Activated CD8-positive, alpha-beta memory T cell treated with anti-CD3 and anti-CD28 coated beads for 1 hour (primary cell): ENCODE measurements around the gene GZMM.
A peak's percentile ranks its signal among the peaks of the same experiment; 100 is the strongest.
"Not testable (repeated sequence)": the region's sequence is repeated elsewhere in the genome, so short reads cannot be mapped to it uniquely, and the experiment has no call there.

Source experiments
- DNase-seq, 2 donors: peaks; one replicate each; pipeline ENCODE4 v3.0.0-alpha.2; 2020; ENCODE audit warnings: low read depth in 1 of 2; ENCODE audit errors: extremely low read depth in 1 of 2

The GZMM gene

DNA sequence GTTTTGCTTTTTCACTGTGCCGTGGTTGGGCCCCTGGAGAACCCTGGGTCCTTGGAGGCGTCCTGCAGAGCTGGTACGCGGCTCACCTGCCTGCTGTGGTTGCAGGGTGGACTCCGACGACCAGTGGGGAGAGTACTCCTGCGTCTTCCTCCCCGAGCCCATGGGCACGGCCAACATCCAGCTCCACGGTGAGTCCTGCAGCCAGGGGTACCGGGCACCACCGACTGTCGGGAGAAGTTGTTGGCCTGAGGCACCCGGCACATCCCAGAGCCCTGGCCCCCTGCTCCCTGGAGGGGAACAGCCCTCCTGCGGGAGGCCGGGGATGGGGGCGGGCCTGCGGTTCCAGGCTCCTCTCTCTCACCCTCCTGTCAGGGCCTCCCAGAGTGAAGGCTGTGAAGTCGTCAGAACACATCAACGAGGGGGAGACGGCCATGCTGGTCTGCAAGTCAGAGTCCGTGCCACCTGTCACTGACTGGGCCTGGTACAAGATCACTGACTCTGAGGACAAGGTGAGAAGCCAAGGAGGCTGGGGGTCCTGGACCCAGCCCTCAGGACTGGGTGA, 36.5 kb downstream of the GZMM start:
- no peak for DNase-seq

DNA sequence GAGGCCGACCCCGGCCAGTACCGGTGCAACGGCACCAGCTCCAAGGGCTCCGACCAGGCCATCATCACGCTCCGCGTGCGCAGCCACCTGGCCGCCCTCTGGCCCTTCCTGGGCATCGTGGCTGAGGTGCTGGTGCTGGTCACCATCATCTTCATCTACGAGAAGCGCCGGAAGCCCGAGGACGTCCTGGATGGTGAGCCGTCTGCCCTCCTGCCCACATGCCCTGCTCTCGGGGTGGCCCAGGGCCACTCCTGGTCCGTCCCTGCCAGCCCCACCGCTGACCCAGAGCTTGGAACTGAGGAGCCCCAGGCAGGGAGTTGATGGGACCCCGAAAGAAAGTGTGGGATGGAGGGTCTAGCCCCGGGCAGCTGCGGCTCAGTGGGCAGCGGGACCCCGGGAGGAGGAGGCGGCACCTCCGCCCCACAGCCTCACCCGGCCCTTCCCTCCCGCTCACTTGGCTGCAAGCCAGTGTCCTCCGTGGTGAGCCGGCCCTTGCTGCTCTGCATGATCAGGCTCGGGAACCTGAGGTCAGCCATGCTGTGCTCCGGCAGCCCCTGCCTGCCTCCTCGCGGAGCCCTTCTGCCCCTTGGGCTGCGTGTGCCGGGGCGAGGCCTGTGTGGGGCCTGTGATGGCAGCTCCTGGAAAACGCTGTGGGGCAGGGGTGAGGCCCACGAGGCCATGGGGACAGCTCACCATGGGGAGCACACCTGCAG, 37.7 kb downstream of the GZMM start:
- DNase-seq: no peak

DNA sequence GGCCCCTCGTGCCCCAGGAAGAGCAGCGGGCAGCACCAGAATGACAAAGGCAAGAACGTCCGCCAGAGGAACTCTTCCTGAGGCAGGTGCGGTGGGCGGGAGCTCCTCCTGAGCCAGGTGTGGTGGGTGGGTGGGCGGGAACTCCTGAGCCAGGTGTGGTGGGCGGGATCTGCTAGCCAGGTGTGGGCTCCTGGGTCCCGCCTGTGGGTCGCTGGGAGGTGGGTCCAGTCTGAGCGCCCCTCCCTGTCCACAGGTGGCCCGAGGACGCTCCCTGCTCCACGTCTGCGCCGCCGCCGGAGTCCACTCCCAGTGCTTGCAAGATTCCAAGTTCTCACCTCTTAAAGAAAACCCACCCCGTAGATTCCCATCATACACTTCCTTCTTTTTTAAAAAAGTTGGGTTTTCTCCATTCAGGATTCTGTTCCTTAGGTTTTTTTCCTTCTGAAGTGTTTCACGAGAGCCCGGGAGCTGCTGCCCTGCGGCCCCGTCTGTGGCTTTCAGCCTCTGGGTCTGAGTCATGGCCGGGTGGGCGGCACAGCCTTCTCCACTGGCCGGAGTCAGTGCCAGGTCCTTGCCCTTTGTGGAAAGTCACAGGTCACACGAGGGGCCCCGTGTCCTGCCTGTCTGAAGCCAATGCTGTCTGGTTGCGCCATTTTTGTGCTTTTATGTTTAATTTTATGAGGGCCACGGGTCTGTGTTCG, 38.8 kb downstream of the GZMM start:
- DNase-seq: no peak

DNA sequence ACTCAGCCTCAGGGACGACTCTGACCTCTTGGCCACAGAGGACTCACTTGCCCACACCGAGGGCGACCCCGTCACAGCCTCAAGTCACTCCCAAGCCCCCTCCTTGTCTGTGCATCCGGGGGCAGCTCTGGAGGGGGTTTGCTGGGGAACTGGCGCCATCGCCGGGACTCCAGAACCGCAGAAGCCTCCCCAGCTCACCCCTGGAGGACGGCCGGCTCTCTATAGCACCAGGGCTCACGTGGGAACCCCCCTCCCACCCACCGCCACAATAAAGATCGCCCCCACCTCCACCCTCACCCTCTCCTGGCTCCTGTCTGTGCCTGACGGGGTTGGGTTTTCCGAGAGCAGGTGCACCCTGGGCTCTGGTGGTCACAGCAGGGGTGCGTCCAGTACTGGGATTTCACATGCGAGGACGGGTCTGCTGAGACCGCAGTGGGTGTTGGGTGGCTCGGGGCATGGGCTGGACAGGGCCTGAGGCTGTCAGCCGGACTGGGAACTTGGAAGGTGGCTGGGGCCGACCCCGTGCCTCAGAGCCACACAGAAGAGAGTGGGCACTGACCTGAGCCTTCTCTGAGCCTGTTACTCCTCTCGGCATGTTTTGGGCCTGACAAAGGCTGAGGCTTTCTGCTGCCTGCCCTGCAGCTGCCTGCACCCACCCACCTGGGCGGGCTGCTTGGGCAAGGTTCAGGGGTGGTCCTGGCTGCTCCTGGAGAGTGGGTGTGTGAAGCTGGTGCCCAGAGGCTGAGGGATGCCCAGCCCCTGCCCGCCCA, 39.5 kb downstream of the GZMM start:
- DNase-seq: no peak

DNA sequence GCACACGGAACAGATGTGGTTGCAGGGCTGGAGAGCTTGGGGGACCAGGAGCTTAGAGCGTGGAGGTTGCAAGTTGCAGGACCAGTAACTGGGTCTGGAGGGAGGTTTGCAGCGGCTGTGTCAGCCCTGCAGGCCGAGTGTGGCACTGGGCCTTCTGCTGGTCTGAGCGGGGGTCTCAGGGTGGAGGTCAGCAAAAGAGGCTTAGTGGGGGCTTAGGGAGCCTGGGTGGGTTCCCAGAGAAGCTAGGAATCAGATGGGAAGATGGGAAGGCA, 40.1 kb downstream of the GZMM start:
- no peak for DNase-seq

DNA sequence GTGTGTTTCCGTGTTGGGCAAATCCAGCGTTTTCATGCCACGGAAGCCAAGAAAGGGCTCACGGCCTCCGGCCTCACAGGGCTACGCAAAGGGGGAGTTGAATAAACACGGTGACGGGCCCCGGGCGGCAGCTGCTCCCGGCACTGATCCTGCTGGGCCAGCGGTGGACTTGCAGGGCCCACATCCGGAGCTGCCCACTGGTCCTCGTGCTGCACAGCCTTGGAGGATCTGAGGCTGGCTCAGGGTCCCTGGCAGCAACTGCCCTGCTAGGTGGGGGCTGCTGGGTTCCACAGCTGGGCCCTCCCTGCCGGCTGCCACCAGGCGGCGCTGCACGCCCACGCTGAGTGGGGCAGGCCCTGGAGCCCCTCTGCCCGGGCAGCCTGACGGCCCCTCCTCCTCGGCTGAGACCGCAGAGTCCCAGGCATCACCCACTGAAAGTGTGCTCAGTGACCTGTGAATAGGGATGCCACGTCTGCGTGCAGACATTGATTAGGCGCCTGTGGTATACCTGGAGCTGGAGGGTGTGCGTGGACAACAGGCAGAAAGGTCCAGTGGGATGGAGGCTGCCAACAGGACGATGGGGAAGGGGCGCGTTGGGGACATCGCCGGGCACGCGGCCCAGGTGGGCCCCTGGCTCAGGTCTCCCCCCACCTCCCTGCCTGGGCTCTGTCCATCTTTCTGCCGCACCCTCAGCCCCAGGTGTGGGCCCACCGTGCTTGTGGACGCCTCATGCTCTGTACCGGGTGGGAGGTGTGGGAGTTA, 40.6 kb downstream of the GZMM start:
- DNase-seq: peak; percentile 12 to 57

DNA sequence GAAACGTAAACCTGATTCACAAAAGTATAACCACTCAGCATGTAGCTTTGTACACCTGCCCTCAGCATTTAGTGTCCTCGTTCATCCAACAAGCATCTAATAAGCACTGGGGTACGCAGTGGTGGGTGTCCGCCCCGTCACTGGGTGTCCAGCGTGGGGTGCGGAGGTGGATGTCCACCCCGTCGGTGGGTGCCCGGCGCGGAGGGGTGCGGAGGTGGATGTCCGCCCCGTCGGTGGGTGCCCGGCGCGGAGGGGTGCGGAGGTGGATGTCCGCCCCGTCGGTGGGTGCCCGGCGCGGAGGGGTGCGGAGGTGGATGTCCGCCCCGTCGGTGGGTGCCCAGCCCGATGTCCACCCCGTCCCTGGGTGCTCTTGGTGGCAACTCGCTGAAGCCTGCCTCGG, 41.3 kb downstream of the GZMM start:
- DNase-seq: not testable (repeated sequence)

DNA sequence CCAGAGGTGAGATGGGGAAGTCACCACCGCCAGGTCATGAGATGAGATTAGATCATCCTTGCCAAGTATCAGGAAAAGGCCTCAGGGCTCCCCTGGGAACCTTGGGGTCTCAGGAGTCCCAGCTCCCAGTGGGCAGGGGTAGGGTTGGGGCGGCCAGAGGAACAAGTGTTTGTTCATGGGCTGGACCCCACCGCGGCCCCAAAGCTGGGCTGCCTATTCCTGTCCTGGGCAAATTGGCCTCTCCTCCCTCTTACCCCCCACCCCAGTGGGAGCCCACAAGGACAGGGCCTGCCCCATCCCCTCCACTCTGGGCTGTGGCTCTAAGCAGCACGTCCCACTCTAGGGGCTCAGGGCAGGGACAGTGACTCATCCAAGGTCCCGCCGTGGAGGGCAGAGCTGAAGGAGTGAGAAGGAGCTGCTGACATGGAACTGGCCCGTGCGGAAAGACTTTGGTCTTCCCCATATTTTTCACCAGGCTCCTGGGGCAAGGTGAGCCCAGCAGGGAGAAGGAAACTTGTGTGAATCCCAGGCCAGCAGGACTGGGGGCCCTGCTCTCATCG, 41.8 kb downstream of the GZMM start:
- DNase-seq: no peak

DNA sequence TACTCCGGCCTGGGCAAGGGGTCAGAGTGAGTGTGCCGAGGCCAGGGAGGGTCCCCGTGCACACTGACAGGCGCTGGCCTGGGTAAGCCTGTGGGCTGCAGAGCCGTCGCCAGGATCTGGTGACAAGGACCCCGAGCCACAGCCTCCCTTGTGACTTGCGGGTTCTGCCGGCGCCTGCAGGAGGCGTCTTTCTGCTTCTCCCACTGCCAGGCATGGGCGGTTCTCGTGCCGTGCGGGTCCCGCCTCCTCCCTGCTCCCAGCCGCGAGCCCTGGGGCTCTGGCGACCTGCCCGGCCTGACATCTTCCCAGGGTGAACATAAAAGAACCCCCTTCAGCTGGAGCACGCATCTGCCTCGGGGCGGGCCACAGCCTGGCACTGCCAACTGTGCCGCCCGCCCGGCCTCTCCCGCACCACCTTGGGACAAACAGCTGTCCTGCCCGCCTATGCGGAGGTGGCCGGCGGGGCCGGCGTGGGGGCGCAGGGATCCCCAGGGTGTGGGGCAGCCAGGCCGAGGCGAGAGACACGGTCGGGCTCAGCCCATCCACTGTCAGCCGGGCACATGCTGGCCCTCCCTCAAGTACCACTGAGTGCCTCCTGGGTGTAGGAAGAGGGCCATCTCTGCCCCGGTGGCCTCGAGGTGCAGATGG, 44.4 kb downstream of the GZMM start:
- no peak for DNase-seq

DNA sequence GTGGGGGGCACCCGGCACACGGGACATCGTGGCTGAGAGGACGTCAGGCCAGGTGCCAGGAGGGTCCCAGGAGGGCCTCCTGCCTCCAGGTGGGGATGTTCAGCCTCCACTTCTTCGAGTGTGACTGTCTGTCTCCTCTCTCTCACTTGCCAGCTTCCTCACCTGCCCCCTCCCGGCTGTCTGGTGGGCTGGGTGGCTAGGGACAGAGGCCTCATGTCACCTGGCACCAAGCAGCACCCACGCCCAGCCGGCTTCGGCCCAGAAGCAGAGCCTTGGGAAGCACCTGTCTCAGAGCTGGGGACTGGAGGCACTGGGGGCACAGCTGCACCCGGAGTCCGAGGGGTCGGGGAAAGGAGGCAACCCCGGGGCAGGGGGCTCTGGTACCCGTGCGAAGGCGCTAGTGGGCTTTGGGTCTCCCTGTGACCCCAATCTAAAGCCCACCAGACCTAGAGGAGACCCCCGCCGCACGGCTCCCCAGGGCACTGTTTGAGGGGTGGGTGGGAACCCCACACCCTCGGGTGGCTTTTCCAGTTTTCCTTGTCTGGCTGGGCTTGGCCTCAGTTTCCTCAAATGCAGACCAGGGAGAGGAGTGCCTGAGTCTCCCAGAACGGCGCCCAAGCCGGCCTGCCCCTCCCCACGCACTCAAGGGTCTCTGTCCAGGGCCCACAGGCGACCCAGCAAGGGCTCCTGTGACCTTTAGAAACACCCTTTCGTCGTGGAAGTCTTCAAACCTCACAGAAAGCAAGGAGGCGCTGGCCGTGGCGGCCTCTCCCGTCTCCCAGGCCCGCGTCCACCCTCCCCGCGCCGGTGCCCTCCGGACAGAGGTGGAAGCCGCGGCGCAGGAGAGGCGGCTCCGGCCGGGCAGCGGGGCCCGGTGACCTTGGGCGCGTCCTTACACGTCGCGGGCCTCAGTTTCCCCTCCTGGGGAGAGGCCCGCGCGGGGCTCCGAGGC, 45.2 kb downstream of the GZMM start:
- no peak for DNase-seq

DNA sequence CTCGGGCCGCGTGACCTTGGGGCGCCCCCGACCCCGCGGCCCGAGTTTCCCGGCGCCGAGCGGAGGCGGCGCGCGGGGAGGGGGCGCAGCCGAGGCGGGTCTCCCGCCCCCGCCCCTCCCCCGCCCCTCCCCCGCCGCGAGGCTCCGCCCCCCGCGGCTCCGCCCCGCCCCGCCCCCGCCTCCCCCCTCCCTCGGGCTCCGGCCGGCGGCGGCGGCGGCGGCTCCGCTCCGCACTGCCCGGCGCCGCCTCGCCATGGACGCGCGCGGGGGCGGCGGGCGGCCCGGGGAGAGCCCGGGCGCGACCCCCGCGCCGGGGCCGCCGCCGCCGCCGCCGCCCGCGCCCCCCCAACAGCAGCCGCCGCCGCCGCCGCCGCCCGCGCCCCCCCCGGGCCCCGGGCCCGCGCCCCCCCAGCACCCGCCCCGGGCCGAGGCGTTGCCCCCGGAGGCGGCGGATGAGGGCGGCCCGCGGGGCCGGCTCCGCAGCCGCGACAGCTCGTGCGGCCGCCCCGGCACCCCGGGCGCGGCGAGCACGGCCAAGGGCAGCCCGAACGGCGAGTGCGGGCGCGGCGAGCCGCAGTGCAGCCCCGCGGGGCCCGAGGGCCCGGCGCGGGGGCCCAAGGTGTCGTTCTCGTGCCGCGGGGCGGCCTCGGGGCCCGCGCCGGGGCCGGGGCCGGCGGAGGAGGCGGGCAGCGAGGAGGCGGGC, 46.0 kb downstream of the GZMM start, which contains the start of gene HCN2:
HCN2 (plus strand) TSS at position 189 of the 703 bp plus-strand sequence; CDS start at position 254, 65 bp downstream.
- DNase-seq: no peak

DNA sequence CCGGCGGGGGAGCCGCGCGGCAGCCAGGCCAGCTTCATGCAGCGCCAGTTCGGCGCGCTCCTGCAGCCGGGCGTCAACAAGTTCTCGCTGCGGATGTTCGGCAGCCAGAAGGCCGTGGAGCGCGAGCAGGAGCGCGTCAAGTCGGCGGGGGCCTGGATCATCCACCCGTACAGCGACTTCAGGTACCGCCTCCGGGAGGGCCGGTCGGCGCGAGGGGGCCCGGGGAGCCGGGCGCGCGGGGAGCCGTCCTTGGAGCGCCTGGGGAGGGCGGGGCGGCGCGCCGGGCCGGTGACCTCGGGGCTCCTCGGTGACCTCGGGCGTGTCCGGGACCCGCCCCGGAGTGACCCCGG, 46.5 kb downstream of the GZMM start:
- DNase-seq: no peak

DNA sequence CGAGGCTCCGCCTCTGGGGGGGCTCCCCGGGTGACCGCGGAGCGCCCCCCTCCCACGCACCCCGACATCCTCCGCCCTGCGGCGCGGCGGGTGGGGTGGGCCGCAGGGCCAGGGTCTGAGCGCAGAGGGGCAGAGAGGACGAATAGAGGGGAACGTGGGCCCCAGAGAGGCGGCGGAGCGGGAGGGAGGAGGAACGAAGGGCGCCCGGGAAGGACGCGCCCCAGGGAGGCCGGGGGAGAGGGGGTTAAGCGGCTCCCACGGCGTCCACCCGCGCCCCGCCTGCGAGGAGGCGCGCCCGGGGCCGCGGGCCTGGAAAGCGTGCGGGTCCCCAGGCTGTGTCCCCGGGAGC, 46.9 kb downstream of the GZMM start:
- DNase-seq: no peak

DNA sequence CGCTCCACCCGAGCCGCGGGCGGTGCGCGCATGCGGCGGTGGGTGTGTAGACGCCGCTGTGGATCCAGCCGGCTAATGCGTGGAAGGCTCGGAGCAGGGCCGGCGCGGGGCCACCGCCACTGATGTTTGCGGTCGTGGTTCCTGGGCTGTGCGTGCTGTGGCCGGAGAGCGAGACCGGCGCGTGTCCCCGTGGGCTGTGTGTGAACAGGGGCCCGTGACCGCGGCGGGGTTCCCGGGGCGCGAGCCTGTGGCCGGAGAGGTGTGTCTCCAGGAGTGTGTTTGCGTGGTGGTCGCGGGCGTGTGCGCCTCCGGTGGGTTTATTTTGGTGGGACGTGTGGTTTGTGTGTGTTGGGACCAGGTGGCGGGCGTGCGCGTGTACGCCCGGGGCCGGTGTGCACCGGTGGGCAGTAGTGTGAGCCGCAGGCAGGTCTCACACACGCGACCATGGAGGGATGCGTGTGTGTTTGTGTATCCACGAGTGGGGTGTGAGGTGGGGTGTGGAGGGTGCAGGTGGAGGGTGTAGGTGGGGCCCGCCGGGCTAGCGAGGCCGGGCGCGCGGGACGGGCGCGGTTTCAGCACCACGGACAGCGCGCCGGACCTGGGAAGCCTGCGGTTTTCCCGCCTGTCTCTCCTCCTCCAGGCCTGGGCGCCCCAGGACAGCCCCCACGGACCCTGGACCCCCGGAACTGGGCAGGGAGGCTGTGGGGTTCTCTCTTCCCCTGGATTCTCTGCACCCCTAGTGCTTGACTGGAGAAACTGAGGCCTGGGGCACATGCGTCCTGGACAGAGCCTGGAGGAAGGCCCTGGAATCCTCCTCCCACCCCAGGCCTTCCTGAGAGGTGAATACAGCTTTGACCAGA, 47.5 kb downstream of the GZMM start:
- DNase-seq: no peak

DNA sequence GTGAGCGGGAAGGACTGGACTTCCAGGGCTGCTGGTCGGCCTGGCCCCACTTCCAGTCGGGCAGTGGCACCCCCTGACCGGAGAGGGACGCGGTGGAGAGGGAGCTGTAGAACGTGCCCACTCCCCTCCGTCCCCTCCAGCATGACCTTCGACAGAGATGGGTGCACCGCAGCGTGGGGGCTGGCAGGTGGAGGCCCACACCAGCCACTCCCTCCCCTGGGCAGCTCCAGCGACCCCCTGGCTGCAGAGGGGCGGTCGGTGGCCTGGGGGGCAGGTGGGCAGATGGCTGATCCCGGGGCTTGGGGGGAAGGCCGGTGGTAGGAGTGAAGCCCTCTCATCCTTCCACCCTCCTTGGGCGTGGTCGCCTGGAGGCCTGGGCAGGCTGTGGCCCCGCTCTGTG, 48.2 kb downstream of the GZMM start:
- DNase-seq: no peak

DNA sequence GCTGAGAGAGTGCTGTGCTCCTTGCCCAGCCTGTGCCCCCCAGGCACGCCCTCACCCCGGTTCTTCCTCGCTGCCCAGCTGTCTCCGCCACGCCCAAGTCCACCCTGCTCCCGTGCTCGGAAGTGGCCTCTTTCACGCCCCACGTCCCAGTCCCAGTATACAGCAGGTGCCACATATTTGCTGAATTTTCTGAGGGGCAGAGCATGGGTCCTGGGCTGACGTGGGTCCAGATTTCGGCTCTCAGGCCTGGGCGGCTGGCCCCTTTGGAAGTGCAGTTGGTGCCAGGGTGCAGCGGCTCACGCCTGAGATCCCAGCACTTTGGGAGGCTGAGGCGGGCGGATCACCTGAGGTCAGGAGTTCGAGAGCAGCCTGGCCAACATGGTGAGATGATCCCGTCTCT, 49.2 kb downstream of the GZMM start:
- no peak for DNase-seq

DNA sequence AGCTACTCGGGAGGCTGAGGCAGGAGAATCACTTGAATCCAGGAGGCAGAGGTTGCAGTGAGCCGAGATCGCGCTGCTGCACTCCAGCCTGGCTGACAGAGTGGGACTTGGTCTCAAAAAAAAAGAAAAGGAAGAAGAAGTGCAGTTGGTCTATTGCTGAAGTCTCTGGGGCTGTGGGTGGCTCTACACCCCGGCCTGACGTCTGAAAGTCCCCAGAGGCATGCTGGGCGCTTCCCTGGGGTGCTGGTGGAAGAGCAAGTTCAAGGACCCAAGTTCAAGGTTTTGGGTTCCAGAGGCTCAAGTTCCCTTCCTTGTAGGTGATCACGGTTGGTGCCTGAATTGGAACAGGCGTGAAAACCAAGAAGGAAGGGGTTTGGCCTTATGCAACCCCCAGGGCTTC, 49.7 kb downstream of the GZMM start:
- DNase-seq: no peak
